ENCODE data around the gene EDC4.

EDC4 gene

DNA sequence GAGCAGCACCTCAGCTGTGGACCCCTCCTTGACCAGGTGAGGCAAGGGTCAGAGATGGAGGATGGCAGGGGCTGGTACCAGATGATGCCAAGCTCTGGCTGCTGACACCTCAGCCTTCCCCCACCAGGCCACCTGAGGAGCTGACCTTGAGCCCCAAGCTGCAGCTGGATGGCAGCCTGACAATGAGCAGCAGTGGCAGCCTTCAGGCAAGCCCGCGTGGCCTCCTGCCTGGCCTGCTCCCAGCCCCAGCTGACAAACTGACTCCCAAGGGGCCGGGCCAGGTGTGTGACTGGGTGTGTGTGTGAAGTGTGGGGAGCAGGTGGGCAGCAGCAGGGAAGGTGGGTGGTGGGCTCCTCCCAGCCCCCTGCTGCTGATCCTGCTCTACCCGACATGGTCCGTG, 7.1 kb downstream of the EDC4 start:
- no peak for DNase-seq

DNA sequence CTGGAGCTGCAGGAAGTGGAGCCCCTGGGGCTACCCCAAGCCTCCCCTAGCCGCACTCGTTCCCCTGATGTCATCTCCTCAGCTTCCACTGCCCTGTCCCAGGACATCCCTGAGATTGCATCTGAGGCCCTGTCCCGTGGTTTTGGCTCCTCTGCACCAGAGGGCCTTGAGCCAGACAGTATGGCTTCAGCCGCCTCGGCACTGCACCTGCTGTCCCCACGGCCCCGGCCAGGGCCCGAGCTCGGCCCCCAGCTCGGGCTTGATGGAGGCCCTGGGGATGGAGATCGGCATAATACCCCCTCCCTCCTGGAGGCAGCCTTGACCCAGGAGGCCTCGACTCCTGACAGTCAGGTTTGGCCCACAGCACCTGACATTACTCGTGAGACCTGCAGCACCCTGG, 7.7 kb downstream of the EDC4 start:
- DNase-seq = no peak

DNA sequence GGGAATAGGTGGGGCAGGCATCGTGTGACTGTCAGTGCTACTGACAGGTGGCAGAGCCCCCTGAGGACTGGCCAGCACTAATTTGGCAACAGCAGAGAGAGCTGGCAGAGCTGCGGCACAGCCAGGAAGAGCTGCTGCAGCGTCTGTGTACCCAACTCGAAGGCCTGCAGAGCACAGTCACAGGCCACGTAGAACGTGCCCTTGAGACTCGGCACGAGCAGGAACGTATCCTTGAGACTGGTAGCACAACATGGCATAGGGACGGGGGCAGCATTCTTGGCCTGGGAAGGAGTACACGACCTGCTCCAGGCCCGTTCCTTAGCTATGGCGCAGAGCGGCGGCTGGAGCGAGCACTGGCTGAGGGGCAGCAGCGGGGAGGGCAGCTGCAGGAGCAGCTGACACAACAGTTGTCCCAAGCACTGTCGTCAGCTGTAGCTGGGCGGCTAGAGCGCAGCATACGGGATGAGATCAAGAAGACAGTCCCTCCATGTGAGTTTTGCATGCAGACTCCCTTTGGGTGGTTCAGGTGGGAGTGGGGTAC, 8.8 kb downstream of the EDC4 start:
- DNase-seq = no peak

DNA sequence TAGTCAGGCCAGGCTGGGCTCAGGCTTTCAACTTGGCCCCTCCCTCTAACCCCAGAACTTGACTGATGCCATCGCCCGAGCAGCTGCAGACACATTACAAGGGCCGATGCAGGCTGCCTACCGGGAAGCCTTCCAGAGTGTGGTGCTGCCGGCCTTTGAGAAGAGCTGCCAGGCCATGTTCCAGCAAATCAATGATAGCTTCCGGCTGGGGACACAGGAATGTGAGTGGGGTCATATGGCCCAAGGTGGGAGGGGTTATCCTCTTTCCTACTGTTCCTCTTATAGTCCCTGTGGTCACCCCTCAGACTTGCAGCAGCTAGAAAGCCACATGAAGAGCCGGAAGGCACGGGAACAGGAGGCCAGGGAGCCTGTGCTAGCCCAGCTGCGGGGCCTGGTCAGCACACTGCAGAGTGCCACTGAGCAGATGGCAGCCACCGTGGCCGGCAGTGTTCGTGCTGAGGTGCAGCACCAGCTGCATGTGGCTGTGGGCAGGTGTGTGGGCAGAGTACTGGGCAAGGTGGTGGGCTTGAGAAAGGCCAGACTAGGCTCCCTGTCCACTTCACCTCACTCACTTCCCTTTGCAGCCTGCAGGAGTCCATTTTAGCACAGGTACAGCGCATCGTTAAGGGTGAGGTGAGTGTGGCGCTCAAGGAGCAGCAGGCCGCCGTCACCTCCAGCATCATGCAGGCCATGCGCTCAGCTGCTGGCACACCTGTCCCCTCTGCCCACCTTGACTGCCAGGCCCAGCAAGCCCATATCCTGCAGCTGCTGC, 9.7 kb downstream of the EDC4 start:
- no peak for DNase-seq

DNA sequence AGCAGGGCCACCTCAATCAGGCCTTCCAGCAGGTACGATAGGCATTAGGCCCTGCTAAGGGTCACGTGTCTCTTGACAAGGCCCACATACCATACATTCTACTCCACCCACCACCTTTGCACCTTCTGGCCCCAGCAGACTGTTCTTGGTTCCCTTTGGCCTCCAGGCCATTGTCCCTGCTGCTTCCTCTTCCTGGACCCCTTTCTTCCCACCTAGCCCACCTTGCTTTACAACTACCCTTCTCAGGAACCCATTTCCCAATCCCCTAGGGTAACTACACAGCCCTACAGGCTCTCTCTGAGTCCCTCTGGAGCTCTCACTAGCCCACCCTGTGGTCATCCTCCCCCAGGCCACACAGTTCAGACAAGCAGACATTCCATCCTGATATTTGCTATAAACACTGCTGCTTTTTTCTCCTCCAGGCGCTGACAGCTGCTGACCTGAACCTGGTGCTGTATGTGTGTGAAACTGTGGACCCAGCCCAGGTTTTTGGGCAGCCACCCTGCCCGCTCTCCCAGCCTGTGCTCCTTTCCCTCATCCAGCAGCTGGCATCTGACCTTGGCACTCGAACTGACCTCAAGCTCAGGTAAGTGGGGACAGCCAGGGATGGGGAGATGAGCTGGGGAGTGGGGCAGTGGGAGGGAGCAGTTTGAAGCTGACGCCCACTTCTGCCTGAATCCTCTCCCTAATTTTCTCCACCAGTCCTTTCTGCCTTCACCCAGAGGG, 10.5 kb downstream of the EDC4 start:
- DNase-seq = no peak

DNA sequence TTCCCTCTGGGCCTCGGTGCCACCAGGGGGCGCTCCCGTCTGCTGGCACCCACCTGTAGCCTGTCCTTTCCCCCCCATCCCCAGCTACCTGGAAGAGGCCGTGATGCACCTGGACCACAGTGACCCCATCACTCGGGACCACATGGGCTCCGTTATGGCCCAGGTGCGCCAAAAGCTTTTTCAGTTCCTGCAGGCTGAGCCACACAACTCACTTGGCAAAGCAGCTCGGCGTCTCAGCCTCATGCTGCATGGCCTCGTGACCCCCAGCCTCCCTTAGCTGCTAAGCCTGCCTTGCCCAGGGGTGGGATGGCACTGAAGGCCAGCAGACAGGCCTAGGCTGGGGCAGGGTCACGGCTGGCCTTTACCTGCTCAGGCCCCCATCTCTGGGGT, 11.0 kb downstream of the EDC4 start:
- DNase-seq = peak; percentile 88

DNA sequence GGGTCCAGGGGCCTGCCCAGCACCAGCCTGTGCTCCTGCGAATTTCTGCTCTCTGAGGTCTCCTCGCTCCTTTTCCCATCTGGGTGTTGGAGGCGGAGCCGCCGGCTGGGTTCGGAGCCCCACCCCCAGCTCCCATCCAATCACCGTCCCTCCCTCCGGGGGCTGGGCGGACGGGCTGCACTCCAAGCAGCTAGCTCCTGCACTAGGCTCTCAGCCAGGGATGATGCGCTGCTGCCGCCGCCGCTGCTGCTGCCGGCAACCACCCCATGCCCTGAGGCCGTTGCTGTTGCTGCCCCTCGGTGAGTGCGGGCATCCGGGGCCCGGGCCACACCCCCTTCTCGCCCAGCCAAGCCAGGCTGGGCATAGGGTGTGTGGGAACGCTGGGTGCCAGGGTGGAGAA, 11.8 kb downstream of the EDC4 start, which contains the start of gene NRN1L:
Gene NRN1L, plus strand, starts transcription at position 202 of the 400 bp plus-strand sequence. Its CDS starts 19 bp downstream, at position 221.
- no peak for DNase-seq

DNA sequence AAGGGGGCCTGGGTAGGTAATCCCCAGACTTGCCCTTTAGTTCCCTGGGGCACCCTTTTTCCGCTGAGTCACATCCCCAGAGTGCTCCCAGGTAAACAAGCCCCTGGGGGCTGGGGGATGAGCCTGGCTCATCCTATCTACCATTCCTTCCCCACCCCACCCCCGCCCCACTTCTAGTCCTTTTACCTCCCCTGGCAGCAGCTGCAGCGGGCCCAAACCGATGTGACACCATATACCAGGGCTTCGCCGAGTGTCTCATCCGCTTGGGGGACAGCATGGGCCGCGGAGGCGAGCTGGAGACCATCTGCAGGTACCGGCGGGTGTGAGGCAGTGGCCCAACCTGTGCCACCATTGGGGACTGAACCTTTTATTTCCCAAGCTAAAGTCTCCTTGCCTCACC, 12.7 kb downstream of the EDC4 start:
- no peak for DNase-seq

DNA sequence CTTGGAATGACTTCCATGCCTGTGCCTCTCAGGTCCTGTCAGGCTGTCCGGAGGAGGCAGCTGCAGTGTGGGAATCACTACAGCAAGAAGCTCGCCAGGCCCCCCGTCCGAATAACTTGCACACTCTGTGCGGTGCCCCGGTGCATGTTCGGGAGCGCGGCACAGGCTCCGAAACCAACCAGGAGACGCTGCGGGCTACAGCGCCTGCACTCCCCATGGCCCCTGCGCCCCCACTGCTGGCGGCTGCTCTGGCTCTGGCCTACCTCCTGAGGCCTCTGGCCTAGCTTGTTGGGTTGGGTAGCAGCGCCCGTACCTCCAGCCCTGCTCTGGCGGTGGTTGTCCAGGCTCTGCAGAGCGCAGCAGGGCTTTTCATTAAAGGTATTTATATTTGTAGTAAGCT, 13.1 kb downstream of the EDC4 start:
- no peak for DNase-seq

DNA sequence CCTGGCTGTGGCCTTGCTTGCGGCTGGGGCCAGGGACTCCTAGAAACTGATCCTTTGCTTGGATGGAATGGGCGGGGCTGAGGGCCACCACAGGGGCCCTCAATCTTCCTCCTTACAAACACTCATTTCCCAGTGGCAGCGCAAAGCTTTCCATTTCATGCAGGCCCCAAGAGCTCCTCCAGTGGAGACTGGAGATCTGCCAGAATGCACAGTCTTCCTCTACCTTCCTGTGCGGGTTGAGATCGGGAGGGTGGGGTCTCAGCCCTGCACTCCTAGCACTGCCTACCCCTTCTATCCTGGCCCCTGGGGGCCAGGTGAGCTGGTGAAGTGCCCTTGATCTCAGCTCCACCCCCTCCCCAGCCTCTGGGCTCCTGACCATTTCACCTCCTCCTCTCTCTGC, 13.5 kb downstream of the EDC4 start:
- DNase-seq = no peak

DNA sequence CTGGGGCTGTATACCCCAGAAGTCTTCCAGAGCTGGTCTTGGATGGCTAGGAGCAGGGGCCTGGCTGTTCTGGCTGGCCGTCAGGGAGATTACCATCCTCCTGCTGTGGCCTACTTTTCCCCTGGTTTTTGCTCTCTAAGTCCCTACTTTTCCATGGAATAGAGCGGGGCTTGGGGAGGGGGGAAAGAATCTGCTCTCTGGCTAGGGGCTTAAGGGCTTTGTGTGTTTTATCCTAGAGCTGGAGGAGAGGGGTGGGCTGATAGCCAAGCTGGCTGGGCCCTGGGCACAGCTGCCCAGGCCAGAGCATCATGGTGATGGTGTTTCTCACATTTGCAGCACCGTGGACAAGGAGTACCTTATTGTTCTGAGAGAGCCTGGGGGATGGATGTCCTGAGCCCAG, 15.5 kb downstream of the EDC4 start:
- no peak for DNase-seq

DNA sequence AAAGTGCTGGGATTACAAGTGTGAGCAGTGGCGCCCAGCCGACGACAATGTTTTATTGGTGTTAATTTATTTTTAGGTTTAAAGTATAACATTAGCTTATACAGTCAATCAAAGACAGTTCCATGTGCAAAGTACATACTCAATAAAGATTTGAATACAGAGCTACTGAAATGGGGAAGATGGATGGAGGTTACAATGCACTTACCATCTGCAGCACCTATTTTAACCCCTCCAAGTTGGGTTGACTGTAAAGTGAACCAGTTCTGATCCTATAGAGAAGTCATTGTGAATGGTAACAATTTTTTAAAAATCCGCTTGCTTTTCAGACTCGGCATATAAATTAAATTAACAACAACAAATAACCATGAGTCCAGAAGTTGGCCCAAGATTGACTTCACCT, 19.5 kb downstream of the EDC4 start:
- DNase-seq = no peak

DNA sequence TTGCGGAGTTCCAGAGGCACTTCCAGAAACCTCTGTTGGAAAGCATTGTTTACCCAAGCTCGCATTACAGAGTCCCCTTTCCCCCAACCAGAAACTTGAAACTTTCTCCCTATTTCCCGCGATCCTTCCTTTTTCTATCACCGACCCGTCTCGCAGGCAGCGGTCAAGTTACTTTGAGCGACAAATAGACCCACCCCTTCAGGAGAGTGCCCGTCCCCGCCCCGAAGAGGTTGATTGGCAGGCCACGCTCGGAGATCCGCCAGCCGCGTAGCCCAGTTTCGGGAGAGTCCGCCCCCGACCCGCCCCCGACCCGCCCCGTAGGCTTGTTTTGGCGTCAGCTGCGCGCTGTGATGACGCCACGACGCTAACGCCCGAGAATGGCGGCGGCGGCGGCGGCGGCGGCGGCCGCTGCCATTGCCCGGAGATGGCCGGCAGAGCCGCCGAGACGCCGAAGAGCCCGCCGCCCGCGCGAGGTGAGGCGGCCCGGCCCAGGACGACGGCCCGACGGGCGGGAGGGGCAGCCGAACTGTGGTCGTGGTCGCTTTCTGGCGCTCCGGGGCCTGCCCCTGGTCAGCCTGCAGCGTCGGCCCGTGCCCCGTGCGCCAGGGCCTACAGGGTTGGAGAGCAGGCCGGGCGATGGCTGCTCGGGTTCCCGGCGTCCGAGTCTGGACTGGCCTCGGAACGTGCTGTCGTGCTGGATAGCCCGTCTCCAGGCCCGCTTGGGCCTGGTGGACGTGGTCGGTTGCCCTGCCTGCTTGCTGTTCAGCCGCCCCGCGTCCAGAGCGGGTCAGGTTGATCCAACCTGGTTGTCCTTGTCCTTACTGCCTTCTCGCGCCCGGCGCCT, 20.3 kb downstream of the EDC4 start, which contains the start of gene PSKH1:
Gene PSKH1, plus strand, starts transcription at position 356 of the 844 bp plus-strand sequence. CDS start 15,496 bp downstream, outside the sequence.
- DNase-seq = peak; percentile 94

DNA sequence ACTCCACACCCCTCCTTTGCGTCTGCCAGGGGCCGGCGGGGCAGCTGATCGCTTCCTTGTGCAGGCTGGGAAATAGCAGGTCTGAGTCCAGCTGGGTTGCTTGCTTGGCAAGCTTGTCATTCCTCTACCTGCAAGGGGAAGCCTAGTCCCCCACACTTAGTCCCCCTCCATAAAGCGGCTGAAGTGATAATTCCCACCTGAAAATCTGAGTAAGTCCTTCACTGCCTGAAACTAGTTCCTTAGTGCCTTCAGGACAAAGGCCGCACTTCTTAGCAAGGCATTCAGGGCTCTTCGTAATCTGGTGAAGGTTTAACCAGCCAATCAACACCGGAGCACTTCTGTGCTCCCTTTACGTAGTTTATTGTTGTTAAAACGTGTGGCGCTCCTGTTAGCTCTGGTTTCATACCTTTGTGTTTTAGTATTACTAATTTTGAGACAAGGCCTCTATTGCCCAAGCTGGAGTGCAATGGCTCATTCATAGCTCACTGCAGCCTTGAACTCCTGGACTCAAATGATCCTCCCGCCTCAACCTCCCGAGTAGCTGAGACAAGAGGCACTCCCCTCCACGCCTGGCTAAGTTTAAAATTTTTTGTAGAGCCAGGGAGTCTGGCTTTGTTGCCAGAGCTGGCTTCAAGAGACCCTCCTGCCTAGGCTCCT, 21.0 kb downstream of the EDC4 start:
- no peak for DNase-seq

DNA sequence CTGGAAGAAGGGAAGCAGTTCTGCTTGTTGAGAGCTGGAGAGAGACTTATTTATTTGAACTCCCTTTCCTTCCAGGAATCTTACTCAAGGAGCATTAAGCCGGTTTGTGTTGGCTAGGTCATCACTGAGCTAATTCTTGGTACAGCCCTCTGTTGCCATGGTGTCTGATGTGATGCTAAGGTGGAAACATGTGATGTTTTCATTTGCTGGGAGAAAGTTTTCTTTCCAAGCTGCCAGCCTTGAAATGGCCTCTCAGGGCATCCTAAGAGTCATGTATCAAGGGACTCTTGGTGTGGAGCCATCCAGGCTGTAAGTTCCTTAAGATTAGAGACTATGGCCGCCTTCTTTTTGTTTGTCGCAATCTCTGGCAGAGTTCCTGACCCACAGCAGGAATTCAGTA, 24.4 kb downstream of the EDC4 start:
- DNase-seq = no peak

DNA sequence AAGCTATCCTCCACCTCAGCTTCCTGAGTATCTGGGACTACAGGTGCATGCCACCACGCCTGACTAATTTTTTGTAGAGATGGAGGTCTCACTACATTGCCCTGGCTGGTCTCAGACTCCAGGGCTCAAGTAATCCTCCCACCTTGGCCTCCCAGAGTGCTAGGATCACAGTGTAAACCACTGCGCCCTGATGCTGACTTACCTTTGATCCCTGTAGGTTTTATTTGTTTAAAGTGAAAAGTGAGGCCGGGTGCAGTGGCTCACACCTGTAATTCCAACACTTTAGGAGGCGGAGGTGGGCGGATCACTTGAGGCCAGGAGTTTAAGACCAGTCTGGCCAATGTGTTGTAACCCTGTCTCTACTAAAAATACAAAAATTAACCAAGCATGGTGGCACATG, 28.9 kb downstream of the EDC4 start:
- DNase-seq = no peak

DNA sequence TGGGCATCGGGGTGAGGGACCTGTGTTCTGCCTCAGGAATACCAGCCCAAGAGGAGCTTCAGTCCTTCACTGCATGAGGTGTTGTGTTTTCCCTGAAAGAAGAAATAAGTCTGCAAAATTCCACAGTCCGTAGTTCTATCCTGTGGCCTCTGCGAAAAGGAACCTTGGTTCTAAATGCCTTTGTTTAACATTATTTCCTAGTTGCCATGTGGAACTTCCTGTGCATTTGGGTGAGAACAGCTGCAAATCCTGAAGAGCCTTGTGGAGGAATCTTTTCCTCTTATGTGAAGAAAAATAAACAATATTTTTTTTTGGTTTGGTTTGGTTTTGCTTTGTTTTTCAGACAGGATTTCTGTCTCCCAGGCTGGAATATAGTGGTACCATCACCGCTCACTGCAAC, 30.0 kb downstream of the EDC4 start:
- DNase-seq = no peak

DNA sequence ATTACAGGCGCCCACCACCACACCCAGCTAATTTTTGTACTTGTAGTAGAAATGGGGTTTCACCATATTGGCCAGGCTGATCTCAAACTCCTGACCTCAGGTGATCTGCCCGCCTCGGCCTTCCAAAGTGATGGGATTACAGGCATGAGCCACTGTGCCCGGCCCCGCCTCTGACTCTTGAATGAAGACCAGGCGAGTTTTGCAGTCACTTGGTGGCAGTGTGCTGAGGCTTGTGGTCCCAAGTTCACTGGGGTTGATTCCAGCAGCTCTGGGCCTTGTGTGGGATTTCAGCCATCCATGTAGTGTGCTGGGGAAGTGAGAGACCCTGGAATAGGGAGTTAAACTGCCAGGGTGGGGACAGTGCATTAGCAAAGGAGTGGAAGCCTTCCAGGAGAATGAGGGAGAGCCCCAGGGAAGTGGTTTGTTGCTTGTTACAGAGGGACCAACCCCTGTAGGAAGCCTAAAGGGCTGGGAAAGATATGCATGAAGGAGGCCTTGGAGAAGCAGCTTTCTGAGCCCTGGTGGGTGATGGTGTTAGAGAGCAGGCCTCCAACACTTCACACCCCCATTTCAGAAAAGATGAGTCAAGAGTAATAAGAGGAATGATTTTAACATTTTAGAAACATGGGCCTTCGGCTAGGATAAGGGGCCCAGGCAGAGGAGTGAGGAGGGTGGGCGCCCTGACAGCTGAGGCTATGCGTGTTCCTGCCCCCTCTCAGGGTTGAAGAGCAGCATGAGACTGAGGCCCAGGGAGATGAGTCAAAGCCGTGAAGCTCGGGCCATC, 34.7 kb downstream of the EDC4 start:
- DNase-seq = no peak

DNA sequence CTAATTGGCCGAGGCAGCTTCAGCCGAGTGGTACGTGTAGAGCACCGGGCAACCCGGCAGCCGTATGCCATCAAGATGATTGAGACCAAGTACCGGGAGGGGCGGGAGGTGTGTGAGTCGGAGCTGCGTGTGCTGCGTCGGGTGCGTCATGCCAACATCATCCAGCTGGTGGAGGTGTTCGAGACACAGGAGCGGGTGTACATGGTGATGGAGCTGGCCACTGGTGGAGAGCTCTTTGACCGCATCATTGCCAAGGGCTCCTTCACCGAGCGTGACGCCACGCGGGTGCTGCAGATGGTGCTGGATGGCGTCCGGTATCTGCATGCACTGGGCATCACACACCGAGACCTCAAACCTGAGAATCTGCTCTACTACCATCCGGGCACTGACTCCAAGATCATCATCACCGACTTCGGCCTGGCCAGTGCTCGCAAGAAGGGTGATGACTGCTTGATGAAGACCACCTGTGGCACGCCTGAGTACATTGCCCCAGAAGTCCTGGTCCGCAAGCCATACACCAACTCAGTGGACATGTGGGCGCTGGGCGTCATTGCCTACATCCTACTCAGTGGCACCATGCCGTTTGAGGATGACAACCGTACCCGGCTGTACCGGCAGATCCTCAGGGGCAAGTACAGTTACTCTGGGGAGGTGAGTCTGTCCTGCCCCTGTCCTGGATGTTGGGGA, 36.3 kb downstream of the EDC4 start:
- DNase-seq = no peak

DNA sequence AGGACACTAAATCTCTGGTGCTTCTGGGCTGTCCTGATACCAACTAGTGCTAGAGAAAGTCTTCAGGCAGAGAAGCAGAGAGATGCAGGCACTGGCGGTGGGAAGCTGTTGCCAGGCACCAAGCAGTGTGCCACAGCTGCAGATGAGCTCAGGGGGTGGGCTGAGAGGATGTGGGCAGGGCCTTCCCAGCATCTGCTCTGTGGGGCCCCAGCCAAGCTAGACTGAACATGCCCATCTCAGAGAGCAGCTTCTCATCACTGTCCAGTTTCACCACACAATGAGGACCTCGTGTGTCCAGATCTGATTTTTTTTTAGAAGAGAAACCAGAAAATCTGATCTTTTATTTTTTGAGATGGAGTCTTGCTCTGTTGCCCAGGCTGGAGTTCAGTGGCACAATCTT, 37.3 kb downstream of the EDC4 start:
- no peak for DNase-seq
